Suprapubic skin (tissue), 4 donors: ENCODE data around the gene HNRNPM. TPM values are rescaled to one million over a fixed set of nuclear protein-coding genes. Genes with fewer than 3 reads are reported as not detected.

Source experiments
- DNase-seq, 2 donors: peaks; one replicate each; pipeline ENCODE4 v3.0.0-alpha.2; 2019; ENCODE audit warnings: low spot score in 2 of 2
- H3K27ac ChIP-seq: fragments of 200-600 bp; sonication (generic); one replicate; pipeline ENCODE4 v1.5.1; 2019
- H3K27me3 ChIP-seq: fragments of 200-600 bp; sonication (generic); one replicate; pipeline ENCODE4 v1.5.1; 2019
- H3K36me3 ChIP-seq: fragments of 200-600 bp; sonication (generic); one replicate; pipeline ENCODE4 v1.5.1; 2019
- H3K4me1 ChIP-seq: fragments of 200-600 bp; sonication (generic); one replicate; pipeline ENCODE4 v1.5.1; 2019
- H3K4me3 ChIP-seq: fragments of 200-600 bp; sonication (generic); one replicate; pipeline ENCODE4 v1.5.1; 2019; ENCODE audit warnings: mild to moderate bottlenecking
- H3K9me3 ChIP-seq: fragments of 200-600 bp; sonication (generic); one replicate; pipeline ENCODE4 v1.5.1; 2019
- CTCF ChIP-seq, 2 donors: fragments of 200-600 bp in 1 of 2; fragments of 450-650 bp in 1 of 2; sonication (generic) in 1 of 2; IDR thresholded peaks; one replicate each; pipeline ENCODE4 v1.5.1; 2016 to 2019; ENCODE audit warnings: antibody characterized with exemption in 2 of 2, mild to moderate bottlenecking in 1 of 2, moderate library complexity in 1 of 2
- EP300 ChIP-seq: sonication (generic); formaldehyde crosslinking; IDR thresholded peaks from one replicate; pipeline ENCODE4 v1.6.1; 2017; ENCODE audit warnings: antibody characterized with exemption
- POLR2A ChIP-seq, 2 donors: fragments of 450-650 bp; IDR thresholded peaks; one replicate each; pipeline ENCODE4 v1.6.1; 2017; ENCODE audit warnings: antibody characterized with exemption in 2 of 2, mild to moderate bottlenecking in 2 of 2, moderate library complexity in 2 of 2
- POLR2AphosphoS5 ChIP-seq, 3 donors: sonication (generic); formaldehyde crosslinking; IDR thresholded peaks; one replicate each; pipeline ENCODE4 v1.6.1; 2017; ENCODE audit warnings: antibody characterized with exemption in 3 of 3
- WGBS: methylation state at CpG from one replicate; pipeline ENCODE4 v1.1.5; 2018; 5-methylcytosine and 5-hydroxymethylcytosine counted together
- total RNA-seq, 4 donors: library from RNA; depleted of rRNA; stranded (reverse); fragments of >200 nt; gene quantifications; one replicate each; pipeline ENCODE4 v1.1.0, GENCODE V29; 2016

Gene HNRNPM
- total RNA-seq, 4 donors from 2014 or later = 85.5 to 128 (median 121) TPM

GRCh38 chr19:8536282-8536681, 91.5 kb downstream of the HNRNPM start:
- DNase-seq = no peak
- no peak for TF ChIP-seq POLR2A (IDR thresholded peaks at IDR 0.05)
- no peak for TF ChIP-seq POLR2AphosphoS5 (IDR thresholded peaks at IDR 0.05)
- no peak for TF ChIP-seq EP300
- no peaks in the 10 kb centered on the region for H3K9me3 ChIP-seq
- H3K4me1 ChIP-seq = no peaks in the 10 kb centered on the region
- no peaks in the 10 kb centered on the region for H3K27me3 ChIP-seq
- WGBS = 66% methylated on average over 21 of the region's 22 CpGs
- H3K4me3 ChIP-seq = no peak overlapping the region
- H3K27ac ChIP-seq = no peak overlapping the region
- no peaks in the 10 kb centered on the region for H3K36me3 ChIP-seq

GRCh38 chr19:8537099-8537498, 92.3 kb downstream of the HNRNPM start:
- H3K4me1 ChIP-seq = no peaks in the 10 kb centered on the region

More at GRCh38 chr19:8537099-8537498, 92.3 kb downstream of the HNRNPM start:
- no peak overlapping the region for H3K4me3 ChIP-seq
- WGBS = 94% methylated on average over 3 of the region's 3 CpGs
- H3K9me3 ChIP-seq = no peaks in the 10 kb centered on the region
- no peaks in the 10 kb centered on the region for H3K36me3 ChIP-seq
- no peaks in the 10 kb centered on the region for H3K27me3 ChIP-seq
- DNase-seq = no peak
- TF ChIP-seq POLR2AphosphoS5 (IDR thresholded peaks at IDR 0.05) = no peak
- TF ChIP-seq EP300 = no peak
- no peak for TF ChIP-seq POLR2A (IDR thresholded peaks at IDR 0.05)
- no peak for TF ChIP-seq CTCF (IDR thresholded peaks at IDR 0.05)
- H3K27ac ChIP-seq = no peak overlapping the region

Other genes starting within 250 kb of the HNRNPM start
- gene CERS4, start 235.6 kb upstream of the HNRNPM start, total RNA-seq = 100 to 1,000 TPM in 3 of 4 donors, 10 to 100 TPM in 1; 84.6 to 132 (median 118) TPM
- gene CD320, start 136.6 kb upstream of the HNRNPM start, total RNA-seq = 10 to 100 TPM; 11.8 to 41.0 (median 22.3) TPM
- gene NDUFA7, start 123.6 kb upstream of the HNRNPM start, total RNA-seq = 10 to 100 TPM; 23.3 to 38.7 (median 25.2) TPM
- gene RPS28, start 123.5 kb upstream of the HNRNPM start, total RNA-seq = 1,000 to 10,000 TPM in 1 of 4 donors, 100 to 1,000 TPM in 3; 464 to 1,363 (median 834) TPM
- 1 to 10 TPM in 3 of 4 donors, under 1 TPM in 1; 0.83 to 7.9 (median 4.3) TPM for gene KANK3, start 101.7 kb upstream of the HNRNPM start, total RNA-seq
- 10 to 100 TPM; 15.3 to 56.4 (median 19.1) TPM for gene ANGPTL4, start 80.8 kb upstream of the HNRNPM start, total RNA-seq
- gene RAB11B, start 54.6 kb upstream of the HNRNPM start, total RNA-seq = 100 to 1,000 TPM in 1 of 4 donors, 10 to 100 TPM in 3; 44.8 to 104 (median 57.8) TPM
- gene MARCHF2, start 31.7 kb upstream of the HNRNPM start, total RNA-seq = 10 to 100 TPM; 47.4 to 99.0 (median 90.8) TPM
- gene PRAM1, start 57.7 kb downstream of the HNRNPM start, total RNA-seq = 1 to 10 TPM in 1 of 4 donors, under 1 TPM in 2, not detected in 1; 0.25 to 2.3 (median 0.34) TPM
- 10 to 100 TPM; 10.4 to 43.7 (median 18.0) TPM for gene ZNF414, start 69.2 kb downstream of the HNRNPM start, total RNA-seq
- 10 to 100 TPM in 1 of 4 donors, 1 to 10 TPM in 3; 3.2 to 14.6 (median 3.3) TPM for gene MYO1F, start 132.5 kb downstream of the HNRNPM start, total RNA-seq
- 10 to 100 TPM in 1 of 4 donors, 1 to 10 TPM in 3; 1.8 to 39.6 (median 6.2) TPM for gene ADAMTS10, start 165.7 kb downstream of the HNRNPM start, total RNA-seq
- gene NFILZ, start 185.7 kb downstream of the HNRNPM start, total RNA-seq = not detected